Caki2 (cell line): ENCODE results near the gene GALNT10. TPM values are rescaled to one million over a fixed set of nuclear protein-coding genes. Genes with fewer than 3 reads are reported as not detected.
"Not testable (repeated sequence)": the region's sequence is repeated elsewhere in the genome, so short reads cannot be mapped to it uniquely, and the experiment has no call there.

Experiments
- DNase-seq: peaks from one replicate; pipeline ENCODE4 v3.0.0-alpha.2; 2015; ENCODE audit warnings: low read depth
- in situ Hi-C: cut with HindIII; loops from 2 replicates; pipeline ENCODE4 v1.10.0; 2016; ENCODE audit warnings: low sequenced_read_pairs, low pct_unique_long_range_greater_than_20kb, mixed read lengths
- total RNA-seq: library from RNA; depleted of rRNA; stranded (reverse); fragments of >200 nt; shearing (Covaris generic); gene quantifications from 2 replicates; pipeline ENCODE4 v1.2.3, GENCODE V29; 2014; ENCODE audit warnings: low replicate concordance; rRNA removed

The GALNT10 gene
- total RNA-seq = 16.8 and 19.8 TPM in 2 replicates

- DNase-seq = peak; percentile 16
- in situ Hi-C loops = no loop called here
Measured at GRCh38 chr5:154190595-154191304, at the start of gene GALNT10. Gene GALNT10 (plus strand): TSS chr5:154190733. CDS start chr5:154190867, 134 bp downstream.

GRCh38 chr5:154141745-154142221 is 48.8 kb upstream of the GALNT10 start:
- no peak for DNase-seq
- in situ Hi-C loops = no loop called here

- DNase-seq = no peak
- in situ Hi-C loops = no loop called here
Measured at GRCh38 chr5:154143211-154143641, 47.3 kb upstream of the GALNT10 start.

- no peak for DNase-seq
- in situ Hi-C loops = no loop called here
Measured at GRCh38 chr5:154145268-154145667, 45.3 kb upstream of the GALNT10 start.

- in situ Hi-C loops = no loop called here
- no peak for DNase-seq
Measured at GRCh38 chr5:154146409-154146808, 44.1 kb upstream of the GALNT10 start.

- in situ Hi-C loops = no loop called here
- no peak for DNase-seq
Measured at GRCh38 chr5:154147666-154148065, 42.9 kb upstream of the GALNT10 start.

GRCh38 chr5:154150471-154150870 is 40.1 kb upstream of the GALNT10 start:
- in situ Hi-C loops, DNase-seq: not testable (repeated sequence)

GRCh38 chr5:154157483-154158378 is 32.8 kb upstream of the GALNT10 start:
- no peak for DNase-seq
- in situ Hi-C loops = no loop called here

GRCh38 chr5:154158379-154158737 is 32.2 kb upstream of the GALNT10 start:
- in situ Hi-C loops = no loop called here
- no peak for DNase-seq

GRCh38 chr5:154159343-154159742 is 31.2 kb upstream of the GALNT10 start:
- DNase-seq = no peak
- in situ Hi-C loops = no loop called here

GRCh38 chr5:154162539-154163151 is 27.9 kb upstream of the GALNT10 start:
- no peak for DNase-seq
- in situ Hi-C loops = no loop called here

- no peak for DNase-seq
Measured at GRCh38 chr5:154163327-154164248, 26.9 kb upstream of the GALNT10 start.

GRCh38 chr5:154164249-154164581 is 26.3 kb upstream of the GALNT10 start:
- no peak for DNase-seq
- in situ Hi-C loops = no loop called here

More at GRCh38 chr5:154163327-154164248, 26.9 kb upstream of the GALNT10 start:
- in situ Hi-C loops = no loop called here

GRCh38 chr5:154165886-154166285 is 24.6 kb upstream of the GALNT10 start:
- in situ Hi-C loops = no loop called here

GRCh38 chr5:154166901-154167791 is 23.4 kb upstream of the GALNT10 start:
- in situ Hi-C loops = no loop called here
- no peak for DNase-seq

More at GRCh38 chr5:154165886-154166285, 24.6 kb upstream of the GALNT10 start:
- DNase-seq = no peak

GRCh38 chr5:154168395-154168794 is 22.1 kb upstream of the GALNT10 start:
- in situ Hi-C loops = no loop called here
- DNase-seq = no peak

GRCh38 chr5:154172785-154173184 is 17.7 kb upstream of the GALNT10 start:
- no peak for DNase-seq
- in situ Hi-C loops = no loop called here
